NCI-H82 (cell line): ENCODE results near the gene ANO4.
"Not testable (repeated sequence)": the region's sequence is repeated elsewhere in the genome, so short reads cannot be mapped to it uniquely, and the experiment has no call there.

ENCODE experiments used
- DNase-seq: peaks from one replicate; lab custom pipeline; 2025; lab: John Stamatoyannopoulos, UW

The ANO4 gene

GRCh38 chr12:100871195-100871734 lies 76.7 kb downstream of the ANO4 start:
- DNase-seq = no peak

- no peak for DNase-seq
These were observed 80.6 kb downstream of the ANO4 start for GRCh38 chr12:100875156-100875555.

GRCh38 chr12:100875771-100876170 lies 81.2 kb downstream of the ANO4 start:
- DNase-seq = no peak

GRCh38 chr12:100877776-100878175 lies 83.2 kb downstream of the ANO4 start:
- no peak for DNase-seq

- no peak for DNase-seq
These were observed 100.6 kb downstream of the ANO4 start for GRCh38 chr12:100895192-100895591.

GRCh38 chr12:100896192-100896591 lies 101.6 kb downstream of the ANO4 start:
- no peak for DNase-seq

GRCh38 chr12:100897240-100897639 lies 102.7 kb downstream of the ANO4 start:
- no peak for DNase-seq

- peak; percentile 67 for DNase-seq
These were observed 104.7 kb downstream of the ANO4 start for GRCh38 chr12:100899301-100899700.

- no peak for DNase-seq
These were observed 106.2 kb downstream of the ANO4 start for GRCh38 chr12:100900808-100901207.

GRCh38 chr12:100901266-100901665 lies 106.7 kb downstream of the ANO4 start:
- DNase-seq = no peak

- DNase-seq = no peak
These were observed 109.7 kb downstream of the ANO4 start for GRCh38 chr12:100904270-100904669.

- DNase-seq = no peak
These were observed 113.9 kb downstream of the ANO4 start for GRCh38 chr12:100908501-100908900.

GRCh38 chr12:100913872-100914592 lies 119.5 kb downstream of the ANO4 start:
- DNase-seq = no peak

GRCh38 chr12:100919116-100919515 lies 124.5 kb downstream of the ANO4 start:
- no peak for DNase-seq

- no peak for DNase-seq
These were observed 125.9 kb downstream of the ANO4 start for GRCh38 chr12:100920493-100920892.

GRCh38 chr12:100926669-100927248 lies 132.2 kb downstream of the ANO4 start:
- peak; percentile 59 for DNase-seq

- DNase-seq = no peak
These were observed 133.2 kb downstream of the ANO4 start for GRCh38 chr12:100927826-100928225.

GRCh38 chr12:100932571-100932970 lies 138.0 kb downstream of the ANO4 start:
- no peak for DNase-seq

- DNase-seq = not testable (repeated sequence)
These were observed 139.0 kb downstream of the ANO4 start for GRCh38 chr12:100933531-100933930.

GRCh38 chr12:100935929-100936328 lies 141.4 kb downstream of the ANO4 start:
- no peak for DNase-seq

- DNase-seq = no peak
These were observed 142.1 kb downstream of the ANO4 start for GRCh38 chr12:100936661-100937060.

GRCh38 chr12:100940503-100940902 lies 145.9 kb downstream of the ANO4 start:
- no peak for DNase-seq

- DNase-seq = no peak
These were observed 148.6 kb downstream of the ANO4 start for GRCh38 chr12:100942984-100943749.
